Omental fat pad (tissue), 4 donors: ENCODE results near the gene ELP4. TPM values are rescaled to one million over a fixed set of nuclear protein-coding genes. Genes with fewer than 3 reads are reported as not detected.
"Not testable (repeated sequence)": the region's sequence is repeated elsewhere in the genome, so short reads cannot be mapped to it uniquely, and the experiment has no call there.

Source experiments
- ATAC-seq: fragments of 150-250 bp; one replicate; pipeline ENCODE4 v1.9.1; 2016; ENCODE audit warnings: mild to moderate bottlenecking, moderate library complexity; ENCODE audit not compliant: low FRiP score
- DNase-seq: peaks from one replicate; pipeline ENCODE4 v3.0.0-alpha.2; 2019; ENCODE audit warnings: low spot score
- total RNA-seq, 4 donors: library from RNA; depleted of rRNA; stranded (reverse); fragments of >200 nt; gene quantifications; one replicate each; pipeline ENCODE4 v1.1.0, GENCODE V29; 2016
- TF ChIP-seq, protein P1 (sequence below), 3 donors: fragments of 450-650 bp; IDR thresholded peaks; one replicate each; pipeline ENCODE4 v1.5.1; 2016 to 2017; ENCODE audit warnings: antibody characterized with exemption in 3 of 3, mild to moderate bottlenecking in 3 of 3, moderate library complexity in 2 of 3

ELP4 gene
- total RNA-seq, 4 donors from 2014 or later, result 14.1 to 32.0 (median 20.8) TPM

DNA sequence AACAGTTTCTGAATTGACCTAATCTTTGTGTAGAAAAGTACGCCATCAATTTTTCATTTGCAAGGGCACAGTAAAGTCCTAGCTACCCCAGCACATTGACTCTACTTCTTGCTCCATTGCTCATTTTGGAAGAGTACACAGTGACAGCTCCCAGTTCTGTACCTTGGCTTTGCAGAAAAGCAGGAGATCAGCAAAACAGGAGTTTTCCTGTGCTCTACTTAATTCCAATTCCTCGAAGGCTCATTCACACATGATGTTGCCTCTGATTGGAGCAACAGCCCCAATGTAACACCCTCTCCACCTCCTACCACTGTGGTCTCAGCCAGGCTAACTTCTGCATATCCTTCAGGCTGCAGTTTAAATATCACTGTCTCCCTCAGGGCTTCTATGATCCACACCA is 182.9 kb downstream of the ELP4 start:
- ATAC-seq (no peak), DNase-seq (no peak)
- TF ChIP-seq, protein P1, sequence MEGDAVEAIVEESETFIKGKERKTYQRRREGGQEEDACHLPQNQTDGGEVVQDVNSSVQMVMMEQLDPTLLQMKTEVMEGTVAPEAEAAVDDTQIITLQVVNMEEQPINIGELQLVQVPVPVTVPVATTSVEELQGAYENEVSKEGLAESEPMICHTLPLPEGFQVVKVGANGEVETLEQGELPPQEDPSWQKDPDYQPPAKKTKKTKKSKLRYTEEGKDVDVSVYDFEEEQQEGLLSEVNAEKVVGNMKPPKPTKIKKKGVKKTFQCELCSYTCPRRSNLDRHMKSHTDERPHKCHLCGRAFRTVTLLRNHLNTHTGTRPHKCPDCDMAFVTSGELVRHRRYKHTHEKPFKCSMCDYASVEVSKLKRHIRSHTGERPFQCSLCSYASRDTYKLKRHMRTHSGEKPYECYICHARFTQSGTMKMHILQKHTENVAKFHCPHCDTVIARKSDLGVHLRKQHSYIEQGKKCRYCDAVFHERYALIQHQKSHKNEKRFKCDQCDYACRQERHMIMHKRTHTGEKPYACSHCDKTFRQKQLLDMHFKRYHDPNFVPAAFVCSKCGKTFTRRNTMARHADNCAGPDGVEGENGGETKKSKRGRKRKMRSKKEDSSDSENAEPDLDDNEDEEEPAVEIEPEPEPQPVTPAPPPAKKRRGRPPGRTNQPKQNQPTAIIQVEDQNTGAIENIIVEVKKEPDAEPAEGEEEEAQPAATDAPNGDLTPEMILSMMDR (IDR thresholded peaks at IDR 0.05), result no peak

DNA sequence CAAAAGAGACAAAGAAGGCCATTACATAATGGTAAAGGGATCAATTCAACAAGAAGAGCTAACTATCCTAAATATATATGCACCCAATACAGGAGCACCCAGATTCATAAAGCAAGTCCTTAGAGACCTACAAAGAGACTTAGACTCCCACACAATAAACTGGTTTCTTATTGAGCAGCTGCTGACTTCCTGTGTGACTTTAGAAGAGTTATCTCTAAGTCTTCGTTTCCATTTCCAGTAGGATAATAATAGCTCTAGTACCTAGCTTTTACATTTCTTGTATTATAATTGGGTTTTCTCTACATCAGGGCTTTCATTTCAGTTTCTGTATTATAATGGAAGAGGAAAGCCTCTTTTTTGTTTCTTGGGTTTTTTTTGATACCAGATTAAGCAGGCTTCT is 187.5 kb downstream of the ELP4 start:
- not testable (repeated sequence) for DNase-seq

DNA sequence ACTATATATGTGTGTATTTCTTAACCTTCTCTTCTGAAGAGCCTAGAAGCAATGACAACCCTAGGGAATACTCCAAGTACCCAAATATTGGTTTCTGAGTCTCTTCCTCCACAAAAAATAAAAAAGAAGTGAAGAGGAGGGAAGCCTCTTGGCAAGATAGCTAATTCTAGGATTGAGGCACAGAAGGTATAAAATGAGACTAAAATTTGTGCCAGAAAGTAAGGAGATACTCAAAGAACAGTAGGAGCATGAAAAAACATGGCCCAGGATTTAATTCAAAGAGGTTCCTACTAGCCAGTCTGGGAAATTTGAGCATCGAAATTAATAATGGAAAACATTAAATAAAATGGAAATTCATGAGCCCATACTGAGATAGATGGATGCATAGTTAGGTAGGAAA is 189.5 kb downstream of the ELP4 start:
- TF ChIP-seq, protein P1 (IDR thresholded peaks at IDR 0.05), result no peak
- no peak for ATAC-seq
- DNase-seq, result no peak

More for the DNA sequence above, 187.5 kb downstream of the ELP4 start:
- ATAC-seq, result not testable (repeated sequence)

GRCh38 chr11:31702966-31703365 is 193.4 kb downstream of the ELP4 start:
- ATAC-seq (no peak), DNase-seq (no peak)
- TF ChIP-seq, protein P1 (IDR thresholded peaks at IDR 0.05), result no peak

DNA sequence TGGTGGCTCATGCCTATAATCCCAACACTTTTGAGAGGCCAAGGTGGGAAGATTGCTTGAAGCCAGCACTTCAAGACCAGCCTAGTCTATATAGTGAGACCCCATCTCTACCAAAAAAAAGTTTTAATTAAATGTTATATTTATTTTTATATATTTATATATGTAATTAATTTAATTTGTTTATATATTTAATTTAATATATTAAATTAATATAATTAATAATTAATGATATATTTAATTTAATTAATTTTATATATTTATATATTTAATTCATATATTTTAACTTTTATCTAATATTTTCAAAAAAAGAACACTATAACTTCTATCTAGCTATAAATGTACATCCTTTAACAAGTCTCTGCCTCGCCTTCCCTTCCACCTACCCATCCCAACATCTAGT is 196.8 kb downstream of the ELP4 start:
- no peak for DNase-seq
- TF ChIP-seq, protein P1 (IDR thresholded peaks at IDR 0.05), result no peak
- no peak for ATAC-seq

GRCh38 chr11:31711137-31711536 is 201.6 kb downstream of the ELP4 start:
- TF ChIP-seq, protein P1 (IDR thresholded peaks at IDR 0.05), result no peak
- DNase-seq (no peak), ATAC-seq (no peak)

DNA sequence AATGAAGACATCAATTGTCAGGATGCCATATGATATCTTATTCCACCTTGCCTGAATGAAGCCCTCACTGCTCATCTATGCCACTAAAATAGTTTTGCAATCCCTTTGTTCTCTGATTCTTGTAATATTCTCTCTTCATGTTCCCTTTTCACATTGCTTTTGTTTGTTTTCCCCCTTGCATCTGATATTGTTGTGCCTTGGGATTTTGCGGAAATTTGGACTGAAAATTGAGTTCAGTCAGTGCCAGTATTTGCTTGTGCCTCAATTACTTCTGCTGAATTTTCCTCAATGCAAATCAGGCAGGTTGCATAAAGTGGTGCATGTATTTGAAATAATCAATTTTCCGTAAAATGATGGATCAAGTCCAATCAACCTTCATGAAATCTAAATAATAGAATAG is 203.3 kb downstream of the ELP4 start:
- no peak for DNase-seq
- TF ChIP-seq, protein P1 (IDR thresholded peaks at IDR 0.05), result no peak
- ATAC-seq, result no peak

DNA sequence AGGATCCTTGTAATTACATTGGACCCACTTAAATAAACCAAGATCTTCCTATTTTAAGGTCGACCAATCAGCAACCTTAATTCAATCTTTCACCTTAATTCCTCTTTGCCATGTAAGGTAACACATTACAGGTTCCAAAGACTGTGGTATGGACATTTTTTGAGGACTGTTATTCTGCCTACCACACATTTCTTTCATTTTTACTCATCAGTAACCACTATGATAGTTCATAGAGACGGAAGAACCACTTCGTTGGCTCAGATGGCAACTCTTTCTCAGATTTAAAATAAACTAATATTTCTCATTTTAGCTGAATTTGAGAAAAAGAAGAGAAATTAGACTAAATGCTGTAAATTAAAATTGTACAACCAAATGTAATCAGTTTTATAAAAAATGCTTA is 205.3 kb downstream of the ELP4 start:
- DNase-seq (no peak), ATAC-seq (no peak)
- TF ChIP-seq, protein P1 (IDR thresholded peaks at IDR 0.05), result no peak
